Measurements from ENCODE around the gene PDE4B.

DNA sequence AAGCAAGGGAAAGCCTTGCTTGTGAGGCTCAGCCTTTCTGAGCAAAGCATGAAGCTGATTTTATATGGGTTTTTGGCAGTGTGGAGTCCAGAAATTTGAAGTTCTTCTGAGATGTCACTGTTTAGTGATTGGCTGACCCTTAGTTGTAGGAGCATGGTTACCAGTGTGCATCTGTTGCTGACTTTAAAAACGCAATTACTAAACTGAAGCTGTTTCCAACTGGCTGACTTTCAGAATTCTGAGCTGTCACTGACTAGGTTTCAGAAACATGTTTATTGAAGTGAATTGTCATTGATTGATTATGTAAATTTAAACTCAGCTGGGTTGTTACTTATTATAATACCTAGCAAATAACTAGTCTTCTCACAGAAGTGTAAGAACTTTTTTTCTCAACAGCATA, 89.4 kb downstream of the PDE4B start:
- no peak for TF ChIP-seq EZH2 (IDR thresholded peaks at IDR 0.05; ENCODE audit: low read length)
- TF ChIP-seq, protein P1, sequence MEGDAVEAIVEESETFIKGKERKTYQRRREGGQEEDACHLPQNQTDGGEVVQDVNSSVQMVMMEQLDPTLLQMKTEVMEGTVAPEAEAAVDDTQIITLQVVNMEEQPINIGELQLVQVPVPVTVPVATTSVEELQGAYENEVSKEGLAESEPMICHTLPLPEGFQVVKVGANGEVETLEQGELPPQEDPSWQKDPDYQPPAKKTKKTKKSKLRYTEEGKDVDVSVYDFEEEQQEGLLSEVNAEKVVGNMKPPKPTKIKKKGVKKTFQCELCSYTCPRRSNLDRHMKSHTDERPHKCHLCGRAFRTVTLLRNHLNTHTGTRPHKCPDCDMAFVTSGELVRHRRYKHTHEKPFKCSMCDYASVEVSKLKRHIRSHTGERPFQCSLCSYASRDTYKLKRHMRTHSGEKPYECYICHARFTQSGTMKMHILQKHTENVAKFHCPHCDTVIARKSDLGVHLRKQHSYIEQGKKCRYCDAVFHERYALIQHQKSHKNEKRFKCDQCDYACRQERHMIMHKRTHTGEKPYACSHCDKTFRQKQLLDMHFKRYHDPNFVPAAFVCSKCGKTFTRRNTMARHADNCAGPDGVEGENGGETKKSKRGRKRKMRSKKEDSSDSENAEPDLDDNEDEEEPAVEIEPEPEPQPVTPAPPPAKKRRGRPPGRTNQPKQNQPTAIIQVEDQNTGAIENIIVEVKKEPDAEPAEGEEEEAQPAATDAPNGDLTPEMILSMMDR (optimal IDR thresholded peaks at IDR 0.05 in 1 of 3, IDR thresholded peaks at IDR 0.05 in 1 of 3, conservative IDR thresholded peaks at IDR 0.05 in 1 of 3; ENCODE audit: extremely low read depth in 1 of 3, insufficient read depth in 2 of 3, low read length in 3 of 3) = no peak

Data from keratinocyte (primary cell).